Caco-2 (cell line): ENCODE data around the gene TBL1Y. TPM values are rescaled to one million over a fixed set of nuclear protein-coding genes. Genes with fewer than 3 reads are reported as not detected.

Source experiments
- BruUV-seq: library from RNA; stranded (reverse); fragments of 400-500 nt; replicated peaks from 2 replicates; lab custom pipeline; 2021; lab: Mats Ljungman, UMichigan
- CTCF ChIA-PET: fragments of 300-600 bp; sonication (Branson Sonifier 250); formaldehyde crosslinking; loops from one replicate; lab custom pipeline; 2022; ENCODE audit warnings: antibody characterized with exemption; lab: Charles Lee
- POLR2A ChIA-PET: fragments of 300-600 bp; sonication (Branson Sonifier 250); formaldehyde crosslinking; loops from one replicate; lab custom pipeline; 2022; ENCODE audit warnings: antibody characterized with exemption; lab: Charles Lee
- DNase-seq, 2 experiments: peaks; one replicate each; pipeline versions ENCODE4 v3.0.0 to v3.0.0-alpha.2; 2020 to 2022
- H3K27me3 ChIP-seq: replicated peaks from 2 replicates; pipeline ENCODE4 v1.6.0; 2011; ENCODE audit warnings: low read length; ENCODE audit not compliant: control insufficient read depth, insufficient read depth
- H3K36me3 ChIP-seq: 2 replicates; pipeline ENCODE4 v1.5.1; 2011; ENCODE audit warnings: low read length; ENCODE audit not compliant: control insufficient read depth, insufficient read depth
- H3K4me1 ChIP-seq: fragments of 250-450 bp; sonication (Bioruptor Pico); 2 replicates; pipeline ENCODE4 v1.5.1; 2020; ENCODE audit warnings: mild to moderate bottlenecking
- H3K4me3 ChIP-seq: 2 replicates; pipeline ENCODE4 v1.5.1; 2011; ENCODE audit warnings: low read depth, mild to moderate bottlenecking, control low read depth, low read length
- H3K9me3 ChIP-seq: fragments of 250-450 bp; sonication (Bioruptor Pico); 2 replicates; pipeline ENCODE4 v1.5.1; 2020; ENCODE audit warnings: mild to moderate bottlenecking, moderate library complexity
- H3K27ac Mint-ChIP-seq: one replicate; pipeline ENCODE4 v1.8.0; 2022; ENCODE audit warnings: mixed read lengths; ENCODE audit not compliant: unreplicated experiment
- H3K27me3 Mint-ChIP-seq: one replicate; pipeline ENCODE4 v1.8.0; 2022; ENCODE audit warnings: mixed read lengths; ENCODE audit not compliant: insufficient read depth, unreplicated experiment
- H3K36me3 Mint-ChIP-seq: one replicate; pipeline ENCODE4 v1.8.0; 2022; ENCODE audit warnings: mild to moderate bottlenecking, mixed read lengths; ENCODE audit not compliant: insufficient read depth, unreplicated experiment
- H3K4me1 Mint-ChIP-seq: one replicate; pipeline ENCODE4 v1.8.0; 2022; ENCODE audit warnings: low read depth, mixed read lengths; ENCODE audit not compliant: unreplicated experiment
- H3K4me3 Mint-ChIP-seq: one replicate; pipeline ENCODE4 v1.8.0; 2022; ENCODE audit warnings: mild to moderate bottlenecking, moderate library complexity, mixed read lengths; ENCODE audit not compliant: unreplicated experiment
- H3K9me3 Mint-ChIP-seq: one replicate; pipeline ENCODE4 v1.8.0; 2022; ENCODE audit warnings: mixed read lengths; ENCODE audit not compliant: unreplicated experiment
- intact Hi-C: fragments of 100-400 bp; cut with micrococcal nuclease; formaldehyde crosslinking; loops from one replicate; pipeline ENCODE4 v1.10.0; 2022; ENCODE audit not compliant: unreplicated experiment
- total RNA-seq: library from RNA; stranded (reverse); gene quantifications from 2 replicates; pipeline ENCODE4 v1.2.3, GENCODE V29; 2022
- TF ChIP-seq, protein P1 (sequence below), 2 experiments: fragments of 200-600 bp in 1 of 2; IDR thresholded peaks; 1 replicate in 1 of 2; 2 replicates in 1 of 2; pipeline versions ENCODE4 v1.5.1 to v1.8.0; 2011 to 2022; ENCODE audit warnings: antibody characterized with exemption in 1 of 2, control low read depth in 1 of 2, inconsistent platforms in 1 of 2, low read depth in 1 of 2, low read length in 1 of 2, mild to moderate bottlenecking in 1 of 2, moderate library complexity in 1 of 2; ENCODE audit not compliant: insufficient read depth in 1 of 2, severe bottlenecking in 1 of 2, unreplicated experiment in 1 of 2

TBL1Y gene
- total RNA-seq, 1 experiment from 2014 or later, result not detected

DNA sequence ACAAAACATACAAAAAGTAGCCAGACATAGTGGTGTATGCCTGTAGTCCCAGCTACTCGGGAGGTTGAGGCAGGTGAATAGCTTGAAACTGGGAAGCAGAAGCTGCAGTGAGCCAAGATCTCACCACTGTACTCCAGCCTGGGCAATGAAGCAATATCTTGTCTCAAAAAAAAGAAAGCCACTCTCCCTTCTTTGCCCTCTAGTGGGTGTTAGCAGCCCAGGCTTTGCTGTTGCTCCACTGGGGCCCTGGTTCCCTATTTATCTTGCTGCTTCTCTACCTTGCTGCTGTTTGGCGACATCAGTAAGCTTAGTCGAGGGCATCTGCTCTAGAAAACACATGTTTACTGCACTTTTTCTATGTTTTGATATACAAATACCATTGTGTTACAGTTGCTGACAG lies 189.2 kb downstream of the TBL1Y start:
- H3K4me1 Mint-ChIP-seq, result no peaks in the 10 kb centered on the region
- H3K4me3 Mint-ChIP-seq, result no peak overlapping the region
- TF ChIP-seq, protein P1, sequence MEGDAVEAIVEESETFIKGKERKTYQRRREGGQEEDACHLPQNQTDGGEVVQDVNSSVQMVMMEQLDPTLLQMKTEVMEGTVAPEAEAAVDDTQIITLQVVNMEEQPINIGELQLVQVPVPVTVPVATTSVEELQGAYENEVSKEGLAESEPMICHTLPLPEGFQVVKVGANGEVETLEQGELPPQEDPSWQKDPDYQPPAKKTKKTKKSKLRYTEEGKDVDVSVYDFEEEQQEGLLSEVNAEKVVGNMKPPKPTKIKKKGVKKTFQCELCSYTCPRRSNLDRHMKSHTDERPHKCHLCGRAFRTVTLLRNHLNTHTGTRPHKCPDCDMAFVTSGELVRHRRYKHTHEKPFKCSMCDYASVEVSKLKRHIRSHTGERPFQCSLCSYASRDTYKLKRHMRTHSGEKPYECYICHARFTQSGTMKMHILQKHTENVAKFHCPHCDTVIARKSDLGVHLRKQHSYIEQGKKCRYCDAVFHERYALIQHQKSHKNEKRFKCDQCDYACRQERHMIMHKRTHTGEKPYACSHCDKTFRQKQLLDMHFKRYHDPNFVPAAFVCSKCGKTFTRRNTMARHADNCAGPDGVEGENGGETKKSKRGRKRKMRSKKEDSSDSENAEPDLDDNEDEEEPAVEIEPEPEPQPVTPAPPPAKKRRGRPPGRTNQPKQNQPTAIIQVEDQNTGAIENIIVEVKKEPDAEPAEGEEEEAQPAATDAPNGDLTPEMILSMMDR (IDR thresholded peaks at IDR 0.05; ENCODE audit: insufficient read depth in 1 of 2, low read depth in 1 of 2, low read length in 1 of 2, severe bottlenecking in 1 of 2, unreplicated experiment in 1 of 2), result no peak
- no peak for DNase-seq
- ChIA-PET CTCF (no interaction called here), POLR2A (no interaction called here)
- no peaks in the 10 kb centered on the region for H3K36me3 Mint-ChIP-seq
- no peaks in the 10 kb centered on the region for H3K27me3 Mint-ChIP-seq
- H3K9me3 Mint-ChIP-seq, result no peaks in the 10 kb centered on the region
- Histone ChIP-seq H3K27me3 (no peaks in the 10 kb centered on the region), H3K4me1 (no peaks in the 10 kb centered on the region), H3K9me3 (no peaks in the 10 kb centered on the region), H3K4me3 (no peak overlapping the region), H3K36me3 (no peaks in the 10 kb centered on the region)
- intact Hi-C loops, result no loop called here
- BruUV-seq, result no TSS peak
- no peak overlapping the region for H3K27ac Mint-ChIP-seq

- no peaks in the 10 kb centered on the region for H3K4me1 Mint-ChIP-seq
- no peak for DNase-seq
- H3K36me3 ChIP-seq, result no peaks in the 10 kb centered on the region
- BruUV-seq, result no TSS peak
- no peaks in the 10 kb centered on the region for H3K4me1 ChIP-seq
- H3K27me3 Mint-ChIP-seq, result no peaks in the 10 kb centered on the region
- intact Hi-C loops, result no loop called here
- H3K9me3 Mint-ChIP-seq, result no peaks in the 10 kb centered on the region
- H3K9me3 ChIP-seq, result no peaks in the 10 kb centered on the region
- H3K27ac Mint-ChIP-seq, result no peak overlapping the region
- TF ChIP-seq, protein P1 (IDR thresholded peaks at IDR 0.05; ENCODE audit: insufficient read depth in 1 of 2, low read depth in 1 of 2, low read length in 1 of 2, severe bottlenecking in 1 of 2, unreplicated experiment in 1 of 2), result no peak
- CTCF ChIA-PET, result no interaction called here
- POLR2A ChIA-PET, result no interaction called here
- no peaks in the 10 kb centered on the region for H3K36me3 Mint-ChIP-seq
- no peak overlapping the region for H3K4me3 Mint-ChIP-seq
- no peak overlapping the region for H3K4me3 ChIP-seq
- H3K27me3 ChIP-seq, result no peaks in the 10 kb centered on the region
These were observed 192.2 kb downstream of the TBL1Y start for GRCh38 chrY:7102680-7103079.

DNA sequence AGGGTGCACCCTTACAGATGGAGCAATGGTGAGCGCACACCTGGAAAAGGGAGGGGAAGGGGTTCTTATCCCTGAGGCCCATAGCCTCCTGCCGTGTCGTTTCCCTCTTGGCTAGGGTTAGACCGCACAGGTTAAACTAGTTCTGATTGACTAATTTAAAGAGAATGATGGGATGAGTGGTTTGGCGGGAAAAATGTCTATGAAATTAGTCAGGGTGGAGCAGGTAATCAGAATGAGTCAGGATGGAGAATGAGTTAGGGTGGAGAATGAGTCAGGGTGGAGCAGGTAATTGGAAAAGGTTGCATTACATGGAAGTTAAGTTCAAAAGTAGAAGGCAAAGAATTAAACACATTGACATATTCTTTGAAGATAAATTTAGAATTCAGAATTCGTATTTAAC lies 196.7 kb downstream of the TBL1Y start:
- Histone ChIP-seq H3K4me3 (no peak overlapping the region), H3K27me3 (no peaks in the 10 kb centered on the region), H3K36me3 (no peaks in the 10 kb centered on the region), H3K4me1 (no peaks in the 10 kb centered on the region), H3K9me3 (no peaks in the 10 kb centered on the region)
- Mint-ChIP-seq H3K4me3 (no peak overlapping the region), H3K9me3 (no peaks in the 10 kb centered on the region), H3K27ac (no peak overlapping the region), H3K4me1 (no peaks in the 10 kb centered on the region), H3K27me3 (no peaks in the 10 kb centered on the region), H3K36me3 (no peaks in the 10 kb centered on the region)
- no TSS peak for BruUV-seq
- intact Hi-C loops, result no loop called here
- DNase-seq, result no peak
- POLR2A ChIA-PET, result no interaction called here
- CTCF ChIA-PET, result no interaction called here
- TF ChIP-seq, protein P1 (IDR thresholded peaks at IDR 0.05; ENCODE audit: insufficient read depth in 1 of 2, low read depth in 1 of 2, low read length in 1 of 2, severe bottlenecking in 1 of 2, unreplicated experiment in 1 of 2), result no peak
